Stimulated activated CD8-positive, alpha-beta memory T cell treated with anti-CD3 and anti-CD28 coated beads, Interleukin-4, amount 100 ng/mL, for 4 hours (primary cell): ENCODE measurements around the gene ROBO3.

Experiments
- DNase-seq, 2 donors: peaks; one replicate each; pipeline ENCODE4 v3.0.0-alpha.2; 2020; ENCODE audit warnings: low read depth in 2 of 2, low spot score in 1 of 2

The ROBO3 gene

DNA sequence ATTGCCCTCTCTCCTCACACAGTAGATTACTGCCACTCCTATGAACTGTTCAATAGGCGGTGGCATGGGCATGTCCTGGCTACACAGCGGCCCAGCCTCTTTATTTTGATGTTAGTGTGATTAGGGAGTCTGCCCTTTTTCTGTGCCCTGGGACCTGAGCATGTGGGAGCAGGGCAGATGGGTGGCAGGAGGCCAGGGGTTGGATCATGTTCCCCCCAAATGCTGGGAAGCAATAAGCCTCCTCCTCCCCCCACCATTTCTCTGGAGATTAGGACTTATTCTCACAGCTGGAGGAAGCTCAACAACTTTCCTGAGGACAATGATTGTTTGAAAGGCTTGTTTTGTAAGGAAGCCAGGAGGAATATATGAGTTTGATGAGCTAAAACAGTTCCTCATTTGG is 54.7 kb downstream of the ROBO3 start:
- no peak for DNase-seq

DNA sequence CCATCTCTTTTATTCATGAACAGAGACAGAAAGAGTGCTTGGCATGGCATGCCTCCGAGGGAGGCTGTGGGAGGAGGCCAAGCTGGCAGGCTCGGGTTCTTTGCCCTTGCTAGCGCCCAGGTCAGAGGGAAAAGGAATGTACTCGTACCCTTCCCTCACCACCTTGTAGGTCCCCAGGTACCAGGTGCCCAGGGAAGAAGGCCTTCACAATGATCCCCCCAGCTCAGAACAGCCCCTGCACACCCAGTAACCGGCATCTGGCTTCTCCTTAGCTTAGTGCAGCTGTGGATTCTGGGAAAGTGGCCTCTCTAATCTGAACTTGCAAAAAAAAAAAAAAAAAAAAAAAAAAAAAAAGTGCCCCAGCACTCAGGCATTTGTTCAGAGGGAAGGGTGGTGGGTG is 55.1 kb downstream of the ROBO3 start:
- no peak for DNase-seq

DNA sequence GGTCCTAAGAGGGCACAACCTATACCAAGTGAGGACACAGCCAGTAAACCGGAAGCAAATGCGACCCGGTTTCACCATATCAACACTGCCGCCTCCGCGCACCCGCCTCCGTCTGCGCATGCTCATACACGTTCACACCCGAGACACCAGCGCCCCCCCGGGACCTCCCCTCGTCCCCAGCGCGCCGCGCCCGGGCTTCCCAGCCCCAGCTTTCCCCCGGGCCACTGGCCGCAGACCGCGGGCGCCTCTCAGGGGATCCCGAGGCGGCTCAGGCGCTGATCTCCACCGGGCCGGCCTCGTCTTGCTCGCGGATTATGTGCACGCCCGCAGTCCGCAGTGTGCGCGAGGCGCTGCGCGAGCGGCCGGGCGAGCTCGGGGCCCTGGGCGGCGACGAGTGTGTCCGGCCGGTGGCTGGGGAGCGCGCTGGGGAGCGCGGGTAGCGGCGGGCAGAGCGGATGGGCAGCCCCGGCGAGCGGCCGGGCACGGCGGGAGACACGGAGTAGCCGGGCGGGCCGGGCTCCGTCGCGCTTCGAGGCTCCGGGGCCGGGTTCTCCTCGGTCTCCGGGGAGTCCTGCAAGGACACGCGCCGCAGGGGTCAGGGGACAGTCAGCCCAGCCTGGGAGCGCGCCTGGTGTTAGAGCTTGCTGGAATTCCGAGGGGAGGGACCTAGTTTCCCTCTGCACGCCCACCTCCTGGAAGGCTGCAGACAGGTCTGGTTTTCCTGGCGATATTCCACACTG is 55.8 kb downstream of the ROBO3 start:
- DNase-seq = peak; percentile 63 to 73

DNA sequence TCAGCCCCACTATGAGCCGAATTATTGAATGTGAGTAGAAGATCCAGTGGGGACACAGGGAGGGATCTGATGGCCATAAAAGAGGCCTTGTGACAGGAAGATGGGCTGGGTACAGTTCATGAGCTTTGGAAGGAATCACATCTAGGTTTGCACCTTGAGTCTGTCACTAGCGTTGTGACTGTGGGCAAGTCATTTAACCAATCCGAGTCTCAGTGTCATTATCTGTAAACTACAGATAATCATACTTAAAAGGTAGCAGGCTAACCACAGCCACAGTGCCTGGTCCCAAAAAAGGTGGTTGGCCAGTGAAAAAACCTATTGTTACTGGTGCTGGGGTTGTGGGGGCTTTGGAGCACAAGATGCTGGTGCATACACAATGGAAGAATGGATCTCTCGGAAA is 57.6 kb downstream of the ROBO3 start:
- no peak for DNase-seq

DNA sequence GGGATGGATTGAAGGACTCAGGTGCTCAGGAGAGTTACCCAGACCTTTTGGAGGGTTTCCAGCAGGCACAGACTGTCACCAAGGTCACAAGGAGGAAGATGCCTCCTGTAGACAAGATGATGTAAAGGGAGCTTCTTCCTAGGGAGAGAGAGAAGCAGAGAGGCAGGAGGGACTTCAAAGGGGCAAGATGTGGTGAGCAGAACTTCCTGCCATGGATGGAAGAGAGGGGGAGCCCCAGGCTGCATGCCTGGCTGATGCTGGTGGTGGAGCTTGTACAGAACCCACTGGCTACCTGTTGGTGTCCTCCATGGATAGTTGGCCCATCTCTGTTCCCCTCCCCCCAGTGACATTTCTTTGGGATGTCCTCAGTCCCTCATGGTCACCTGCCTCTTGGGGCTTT is 58.1 kb downstream of the ROBO3 start:
- no peak for DNase-seq

DNA sequence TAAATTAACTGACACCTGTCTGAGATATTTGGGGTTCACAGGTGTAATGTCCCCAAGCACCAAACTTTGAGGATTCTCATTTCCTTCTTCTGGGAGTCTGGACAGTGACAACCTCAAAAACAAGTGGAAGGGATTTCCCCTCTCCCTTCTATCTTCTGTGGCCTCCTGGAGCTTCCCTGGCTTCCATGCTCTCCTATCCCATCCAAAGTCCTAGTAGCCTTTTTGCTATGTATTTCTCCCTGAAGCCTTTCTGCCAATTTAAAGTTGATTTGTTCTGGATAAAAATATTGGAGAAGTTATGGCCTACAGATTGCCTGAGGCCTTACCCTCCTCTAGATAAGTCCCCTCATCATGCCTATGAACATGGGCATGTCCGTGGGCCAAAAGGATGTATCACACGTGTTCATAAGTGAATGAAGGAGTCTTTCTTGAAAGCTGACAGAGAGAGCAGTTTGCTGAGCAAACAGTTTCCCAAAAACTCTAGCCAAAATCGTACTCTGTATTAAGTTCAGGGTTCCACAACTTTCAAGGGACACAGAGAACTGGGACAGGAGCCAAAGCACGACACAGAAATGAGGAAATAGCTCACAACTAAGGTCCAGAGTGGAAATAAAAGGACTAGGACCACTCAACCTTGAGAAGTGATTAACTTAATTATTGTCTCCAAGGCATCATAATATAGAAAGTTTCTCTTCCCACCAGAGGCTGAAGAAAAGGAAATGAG is 63.9 kb downstream of the ROBO3 start:
- no peak for DNase-seq

DNA sequence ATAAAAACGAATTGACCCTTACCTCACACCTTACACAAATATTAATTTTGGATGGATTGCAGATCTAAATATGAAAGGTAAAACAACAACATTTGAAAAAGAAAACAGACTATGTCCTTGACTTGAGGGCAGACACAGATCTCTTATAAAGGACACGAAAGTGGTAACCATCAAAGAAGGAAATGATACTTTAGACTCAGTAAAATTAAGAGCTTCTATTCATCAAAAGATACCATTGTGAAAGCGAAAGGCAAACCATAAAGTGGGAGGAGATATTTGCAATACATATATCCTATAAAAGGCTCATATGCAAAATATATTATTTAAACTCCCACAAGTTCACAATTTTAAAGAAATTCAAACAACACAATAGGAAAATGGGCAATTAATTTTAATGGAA is 65.6 kb downstream of the ROBO3 start:
- no peak for DNase-seq
